Nephron progenitor cell (in vitro differentiated cells): Measurements from ENCODE around the gene EPHA4.

Experiments used
- DNase-seq: peaks from one replicate; pipeline ENCODE4 v3.0.0; 2021
- H3K27ac Mint-ChIP-seq: 2 replicates; pipeline ENCODE4 v1.8.0; 2021; ENCODE audit warnings: mild to moderate bottlenecking, moderate library complexity, mixed read lengths
- H3K27me3 Mint-ChIP-seq: 2 replicates; pipeline ENCODE4 v1.8.0; 2021; ENCODE audit warnings: mild to moderate bottlenecking, low read depth, mixed read lengths; ENCODE audit not compliant: poor library complexity
- H3K36me3 Mint-ChIP-seq: 2 replicates; pipeline ENCODE4 v1.8.0; 2021; ENCODE audit warnings: low read depth, mixed read lengths
- H3K4me1 Mint-ChIP-seq: 2 replicates; pipeline ENCODE4 v1.8.0; 2021; ENCODE audit warnings: mixed read lengths
- H3K4me3 Mint-ChIP-seq: 2 replicates; pipeline ENCODE4 v1.8.0; 2021; ENCODE audit warnings: mild to moderate bottlenecking, moderate library complexity, mixed read lengths
- H3K9me3 Mint-ChIP-seq: 2 replicates; pipeline ENCODE4 v1.8.0; 2021; ENCODE audit warnings: mild to moderate bottlenecking, moderate library complexity, mixed read lengths
- CTCF ChIP-seq: fragments of 200-600 bp; sonication (generic); IDR thresholded peaks from 2 replicates; pipeline ENCODE4 v1.5.0; 2021; ENCODE audit warnings: antibody characterized with exemption

Gene EPHA4

GRCh38 chr2:221559991-221560390, 12.1 kb downstream of the EPHA4 start:
- TF ChIP-seq CTCF: no peak
- peak; percentile 59 for DNase-seq
- Mint-ChIP-seq H3K4me1 (peaks cover 99% of the 10 kb centered on the region), H3K4me3 (peak overlapping the region; percentile 57), H3K27me3 (no peaks in the 10 kb centered on the region), H3K36me3 (peaks cover 50% of the 10 kb centered on the region), H3K9me3 (no peaks in the 10 kb centered on the region), H3K27ac (peak overlapping the region; percentile 87)

GRCh38 chr2:221558107-221558506, 14.0 kb downstream of the EPHA4 start:
- H3K9me3 Mint-ChIP-seq: no peaks in the 10 kb centered on the region
- H3K27me3 Mint-ChIP-seq: no peaks in the 10 kb centered on the region
- no peak for DNase-seq
- peaks cover 36% of the 10 kb centered on the region for H3K36me3 Mint-ChIP-seq
- H3K4me1 Mint-ChIP-seq: peaks cover 99% of the 10 kb centered on the region
- no peak overlapping the region for H3K4me3 Mint-ChIP-seq
- H3K27ac Mint-ChIP-seq: no peak overlapping the region
- TF ChIP-seq CTCF: no peak

GRCh38 chr2:221555494-221555846, 16.6 kb downstream of the EPHA4 start:
- peak overlapping the region; percentile 93 for H3K27ac Mint-ChIP-seq
- H3K36me3 Mint-ChIP-seq: peaks cover 37% of the 10 kb centered on the region
- H3K4me3 Mint-ChIP-seq: peak overlapping the region; percentile 54
- DNase-seq: no peak
- H3K9me3 Mint-ChIP-seq: no peaks in the 10 kb centered on the region
- TF ChIP-seq CTCF: no peak
- H3K4me1 Mint-ChIP-seq: peaks cover 95% of the 10 kb centered on the region
- no peaks in the 10 kb centered on the region for H3K27me3 Mint-ChIP-seq

- Mint-ChIP-seq H3K9me3 (no peaks in the 10 kb centered on the region), H3K4me1 (peaks cover 89% of the 10 kb centered on the region), H3K36me3 (peaks cover 42% of the 10 kb centered on the region), H3K4me3 (peak overlapping the region; percentile 54), H3K27me3 (no peaks in the 10 kb centered on the region), H3K27ac (peak overlapping the region; percentile 93)
- TF ChIP-seq CTCF: no peak
- DNase-seq: peak; percentile 15
Measured at GRCh38 chr2:221554769-221555493, 17.2 kb downstream of the EPHA4 start.

- peaks cover 53% of the 10 kb centered on the region for H3K36me3 Mint-ChIP-seq
- peak overlapping the region; percentile 69 for H3K27ac Mint-ChIP-seq
- TF ChIP-seq CTCF: no peak
- H3K27me3 Mint-ChIP-seq: no peaks in the 10 kb centered on the region
- peaks cover 78% of the 10 kb centered on the region for H3K4me1 Mint-ChIP-seq
- H3K9me3 Mint-ChIP-seq: peaks cover 10% of the 10 kb centered on the region
- peak overlapping the region; percentile 48 for H3K4me3 Mint-ChIP-seq
- no peak for DNase-seq
Measured at GRCh38 chr2:221553333-221553732, 18.8 kb downstream of the EPHA4 start.

GRCh38 chr2:221552291-221552690, 19.8 kb downstream of the EPHA4 start:
- Mint-ChIP-seq H3K27me3 (no peaks in the 10 kb centered on the region), H3K4me1 (peaks cover 68% of the 10 kb centered on the region), H3K27ac (peak overlapping the region; percentile 18), H3K4me3 (peak overlapping the region; percentile 15), H3K9me3 (peaks cover 17% of the 10 kb centered on the region), H3K36me3 (peaks cover 57% of the 10 kb centered on the region)
- no peak for TF ChIP-seq CTCF
- no peak for DNase-seq
